Stomach smooth muscle (tissue), 2 donors: ENCODE measurements around the gene TMUB1.

Source experiments
- H3K27ac ChIP-seq: one replicate; pipeline ENCODE4 v1.7.0; 2013; ENCODE audit warnings: mild to moderate bottlenecking, low read length, inconsistent platforms
- H3K27me3 ChIP-seq, 2 donors: one replicate each; pipeline ENCODE4 v1.7.0; 2013; ENCODE audit warnings: low read length in 2 of 2; ENCODE audit not compliant: insufficient read depth in 2 of 2, control insufficient read depth in 1 of 2
- H3K36me3 ChIP-seq, 2 donors: one replicate each; pipeline ENCODE4 v1.7.0; 2013; ENCODE audit warnings: low read length in 2 of 2; ENCODE audit not compliant: control insufficient read depth in 2 of 2, insufficient read depth in 2 of 2
- H3K4me1 ChIP-seq: one replicate; pipeline ENCODE4 v1.7.0; 2013; ENCODE audit warnings: low read length; ENCODE audit not compliant: control insufficient read depth, insufficient read depth
- H3K4me3 ChIP-seq, 2 donors: one replicate each; pipeline ENCODE4 v1.7.0; 2013; ENCODE audit warnings: low read length in 2 of 2
- H3K9ac ChIP-seq, 2 donors: one replicate each; pipeline ENCODE4 v1.7.0; 2013; ENCODE audit warnings: low read length in 2 of 2, mild to moderate bottlenecking in 1 of 2
- H3K9me3 ChIP-seq, 2 donors: one replicate each; pipeline ENCODE4 v1.7.0; 2013; ENCODE audit warnings: low read length in 2 of 2; ENCODE audit not compliant: control insufficient read depth in 2 of 2
- donor health status: healthy.
- donor health status: Pancreatic carcinoma.

Gene TMUB1

DNA sequence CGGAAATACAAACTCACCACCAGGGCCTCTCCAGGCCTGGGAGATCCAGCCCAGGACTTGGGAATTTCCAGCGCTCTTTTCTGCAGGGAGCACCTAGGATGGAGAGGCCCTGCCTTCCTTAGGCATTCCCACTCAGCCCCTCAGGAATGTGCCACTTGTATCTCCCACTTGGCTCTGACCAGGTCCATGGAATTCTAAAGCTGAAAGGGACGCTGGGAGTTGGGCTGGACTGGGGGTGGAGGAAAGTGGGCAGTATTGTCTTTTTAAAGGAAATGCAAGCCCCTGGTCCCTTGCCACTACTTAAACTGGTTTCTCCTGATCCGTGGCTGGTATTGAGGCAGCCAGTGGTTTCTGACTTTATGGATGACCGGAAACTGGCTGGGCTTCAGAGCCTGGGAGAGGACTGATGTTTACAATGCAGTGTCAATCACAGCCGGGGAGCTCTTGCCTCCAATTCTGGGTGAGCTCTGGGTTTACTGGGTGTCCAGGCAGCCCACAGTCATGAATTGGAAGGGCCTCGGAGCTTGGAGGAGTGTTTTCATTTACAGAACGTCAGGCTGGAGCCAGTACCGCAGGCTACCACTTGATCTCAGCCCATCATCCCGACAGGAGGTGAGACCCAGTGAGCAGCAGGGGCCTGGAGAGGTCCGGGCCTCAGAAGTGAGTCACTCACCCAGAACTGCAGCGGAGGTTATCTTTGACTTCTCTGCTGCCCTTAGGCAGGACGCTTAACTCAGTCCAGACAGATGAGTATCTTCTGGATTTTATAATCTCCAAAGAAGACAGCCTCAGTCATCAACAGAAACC lies 30.3 kb upstream of the TMUB1 start:
- H3K9ac ChIP-seq: no peak overlapping the region
- H3K9me3 ChIP-seq: no peaks in the 10 kb centered on the region
- H3K27ac ChIP-seq: no peak overlapping the region
- H3K4me3 ChIP-seq: no peak overlapping the region
- H3K27me3 ChIP-seq: no peaks in the 10 kb centered on the region
- peaks cover 37% of the 10 kb centered on the region for H3K4me1 ChIP-seq
- H3K36me3 ChIP-seq: peaks cover 4 to 6% of the 10 kb centered on the region in 2 donors

DNA sequence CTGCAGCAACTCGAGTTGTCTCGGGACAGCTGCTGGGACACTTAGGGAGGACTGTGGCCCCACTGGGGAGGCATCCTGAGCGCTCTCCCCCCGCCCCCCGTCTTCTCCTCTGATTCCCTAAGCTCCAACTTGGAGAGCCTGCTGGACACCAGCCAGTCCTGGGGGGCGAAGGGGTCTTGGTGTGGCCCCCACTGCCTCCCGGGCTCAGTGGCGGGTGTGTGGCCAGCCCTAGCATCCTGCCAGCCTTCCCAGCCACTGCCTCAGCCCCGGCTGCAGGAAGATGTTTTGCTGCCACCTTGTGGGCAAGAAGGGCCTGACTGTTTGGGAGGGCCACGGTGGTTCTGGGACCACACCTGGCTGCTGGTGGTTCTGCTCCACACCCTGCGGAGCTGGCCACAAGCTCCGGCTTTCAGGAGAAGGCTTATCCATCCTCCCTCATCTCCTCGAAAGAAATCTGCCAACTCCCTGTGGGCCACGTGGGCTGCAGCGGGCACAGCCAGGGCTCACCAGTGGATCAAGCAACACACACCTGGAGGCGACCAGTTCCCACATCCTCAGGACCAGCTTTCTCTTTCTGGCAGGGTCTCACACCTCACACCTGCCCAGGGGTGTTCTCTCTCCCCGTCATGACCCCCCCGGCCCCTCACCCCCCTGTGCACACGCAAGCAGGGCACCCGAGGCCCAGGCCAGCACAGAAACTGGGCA lies 27.8 kb upstream of the TMUB1 start:
- Histone ChIP-seq H3K4me1 (peaks cover 37% of the 10 kb centered on the region), H3K9ac (no peak overlapping the region), H3K36me3 (no peaks in the 10 kb centered on the region), H3K4me3 (peak overlapping the region in 1 of 2 donors; percentile 22), H3K27me3 (no peaks in the 10 kb centered on the region), H3K9me3 (no peaks in the 10 kb centered on the region), H3K27ac (no peak overlapping the region)

DNA sequence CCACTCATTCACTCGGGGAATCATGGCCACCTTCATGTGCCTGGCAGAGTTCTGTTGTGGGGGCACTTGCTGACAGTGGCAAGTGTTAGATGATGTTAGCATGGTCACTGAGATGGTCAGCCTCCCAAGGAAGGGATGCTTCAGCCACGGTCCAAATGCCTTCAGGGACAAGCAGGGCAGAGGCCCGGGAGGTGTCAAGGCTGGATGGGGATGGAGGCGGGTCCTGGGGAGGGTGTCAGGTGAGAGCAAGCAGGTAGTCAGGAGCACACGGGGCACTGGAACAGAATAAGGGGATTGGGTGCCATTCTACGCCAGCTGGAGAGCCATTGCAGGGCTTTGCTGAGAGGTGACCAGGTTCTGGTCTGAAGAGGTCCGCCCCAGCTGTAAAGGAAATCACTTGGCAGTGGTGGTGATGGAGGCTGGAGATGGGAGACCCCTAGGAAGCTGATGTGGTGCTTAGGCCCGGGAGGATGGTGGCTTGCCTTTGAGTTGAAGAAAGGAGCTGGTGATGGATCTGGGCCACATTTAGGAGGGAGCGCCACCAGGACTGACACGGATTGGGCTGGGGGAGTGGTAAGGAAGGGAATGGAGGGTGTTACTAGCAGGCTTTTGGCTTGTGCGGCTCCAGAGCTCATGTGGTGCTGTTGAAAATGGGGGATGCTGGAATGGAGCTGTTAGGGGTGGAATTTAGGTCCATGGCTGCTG lies 27.1 kb upstream of the TMUB1 start:
- no peaks in the 10 kb centered on the region for H3K27me3 ChIP-seq
- H3K4me1 ChIP-seq: peaks cover 31% of the 10 kb centered on the region
- H3K4me3 ChIP-seq: no peak overlapping the region
- no peak overlapping the region for H3K9ac ChIP-seq
- no peaks in the 10 kb centered on the region for H3K36me3 ChIP-seq
- H3K9me3 ChIP-seq: no peaks in the 10 kb centered on the region
- peak overlapping the region; percentile 11 for H3K27ac ChIP-seq

DNA sequence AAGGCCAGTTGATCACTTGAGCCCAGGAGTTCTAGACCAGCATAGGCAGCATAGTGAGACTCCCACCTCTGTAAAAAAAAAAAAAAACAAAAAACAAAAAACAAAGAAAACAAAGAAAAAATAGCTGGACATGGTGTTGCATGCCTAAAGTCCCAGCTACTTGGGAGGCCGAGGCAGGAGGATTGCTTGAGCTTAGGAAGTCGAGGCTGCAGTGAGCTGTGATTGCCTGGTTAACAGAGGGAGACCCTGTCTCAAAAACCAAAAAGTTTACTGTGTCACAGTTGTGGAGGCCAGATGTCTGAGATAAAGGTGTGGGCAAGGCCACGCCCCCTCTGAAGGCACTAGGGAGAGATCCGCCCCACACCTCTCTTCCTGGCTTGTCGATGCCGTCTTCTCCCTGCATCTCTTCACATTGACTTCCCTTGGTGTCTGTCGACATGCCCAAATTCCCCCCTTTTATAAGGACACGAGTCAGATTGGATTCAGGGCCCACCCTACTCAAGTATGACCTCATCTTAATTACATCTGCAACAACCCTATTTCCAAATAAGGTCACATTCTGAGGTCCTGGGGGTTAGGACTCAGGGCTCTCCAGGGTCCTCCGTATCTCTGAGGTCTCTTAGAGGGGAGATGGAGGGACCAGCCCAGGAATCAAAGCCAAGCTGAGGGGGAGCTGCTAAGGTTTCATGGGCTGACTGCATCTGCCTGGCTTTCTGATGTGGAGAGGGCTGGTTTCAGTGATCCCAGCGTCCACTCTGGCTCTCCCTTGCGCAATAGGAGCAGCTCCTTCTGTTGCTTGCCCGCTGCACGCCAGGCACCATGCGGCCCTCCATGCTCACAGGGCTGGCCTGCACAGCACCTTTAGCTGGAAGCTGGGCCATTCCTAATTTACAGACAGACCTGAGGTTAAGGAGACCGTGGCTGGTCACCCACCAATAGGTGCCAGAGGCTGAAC lies 26.1 kb upstream of the TMUB1 start:
- Histone ChIP-seq H3K27me3 (no peaks in the 10 kb centered on the region), H3K27ac (peak overlapping the region; percentile 11), H3K9ac (no peak overlapping the region), H3K4me1 (peaks cover 30% of the 10 kb centered on the region), H3K36me3 (no peaks in the 10 kb centered on the region), H3K9me3 (no peaks in the 10 kb centered on the region), H3K4me3 (no peak overlapping the region)

DNA sequence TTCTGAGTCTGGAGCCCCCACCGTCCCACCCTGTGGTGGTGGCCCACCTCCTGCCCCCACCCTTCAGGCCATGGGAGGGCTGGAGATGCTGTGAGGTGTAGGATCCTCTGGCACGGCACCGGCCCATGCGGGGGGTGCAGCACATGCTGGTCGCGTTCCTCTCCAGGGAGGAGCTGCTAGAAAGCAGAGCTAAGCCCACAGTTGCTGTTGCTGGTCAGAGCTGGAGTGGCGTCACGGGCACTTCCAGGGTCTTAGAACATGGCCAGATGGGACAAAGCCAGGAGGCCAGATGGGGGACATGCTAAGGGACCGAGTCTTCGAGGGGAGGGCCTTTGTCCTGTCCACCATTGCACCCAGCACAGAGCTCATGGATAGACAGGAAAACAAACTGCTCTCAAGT lies 24.6 kb upstream of the TMUB1 start:
- Histone ChIP-seq H3K9me3 (no peaks in the 10 kb centered on the region), H3K4me3 (no peak overlapping the region), H3K9ac (no peak overlapping the region), H3K27ac (no peak overlapping the region), H3K4me1 (peaks cover 23% of the 10 kb centered on the region), H3K27me3 (no peaks in the 10 kb centered on the region), H3K36me3 (no peaks in the 10 kb centered on the region)

DNA sequence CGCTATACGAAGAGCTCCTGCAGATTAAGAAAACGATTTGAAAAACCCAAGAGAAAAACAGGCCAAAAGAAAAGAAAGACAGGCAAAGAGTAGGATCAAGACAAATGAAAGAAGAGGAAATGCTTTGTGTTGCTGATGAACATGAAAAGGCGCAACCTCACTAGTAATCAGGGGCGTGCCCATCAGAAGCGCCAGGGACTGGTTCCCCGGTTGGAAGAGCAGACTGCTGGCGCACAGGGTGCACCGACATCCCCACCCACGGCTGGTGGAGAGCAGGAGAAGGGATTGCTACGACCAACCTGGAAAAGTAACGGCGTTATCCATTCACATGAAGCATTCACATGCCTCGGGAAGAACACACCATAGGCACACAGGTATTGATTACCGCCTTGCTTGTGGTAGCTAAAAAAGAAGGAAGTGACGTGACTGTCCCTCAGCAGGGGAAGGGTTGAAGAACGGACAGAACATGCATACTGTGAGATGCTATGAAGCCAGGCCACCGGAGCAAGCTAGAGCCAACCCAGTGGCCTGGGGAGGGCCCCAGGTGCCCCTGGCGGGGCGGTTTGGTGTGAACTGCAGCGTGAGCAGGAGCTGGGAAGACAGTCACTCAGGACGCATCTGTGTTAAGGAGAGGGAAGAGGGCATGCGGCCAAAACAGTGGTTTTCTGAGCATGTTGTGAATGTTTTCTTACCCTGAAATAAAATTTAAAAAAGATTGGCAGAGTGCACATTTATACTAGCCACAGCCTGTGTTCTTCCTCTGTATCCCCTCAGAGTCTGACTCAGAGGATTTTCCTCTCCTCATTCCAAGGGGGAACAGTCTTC lies 21.3 kb upstream of the TMUB1 start:
- Histone ChIP-seq H3K36me3 (no peaks in the 10 kb centered on the region), H3K9ac (peak overlapping the region in 1 of 2 donors; percentile 13), H3K27me3 (no peaks in the 10 kb centered on the region), H3K4me1 (peaks cover 19% of the 10 kb centered on the region), H3K4me3 (no peak overlapping the region), H3K27ac (no peak overlapping the region), H3K9me3 (no peaks in the 10 kb centered on the region)

DNA sequence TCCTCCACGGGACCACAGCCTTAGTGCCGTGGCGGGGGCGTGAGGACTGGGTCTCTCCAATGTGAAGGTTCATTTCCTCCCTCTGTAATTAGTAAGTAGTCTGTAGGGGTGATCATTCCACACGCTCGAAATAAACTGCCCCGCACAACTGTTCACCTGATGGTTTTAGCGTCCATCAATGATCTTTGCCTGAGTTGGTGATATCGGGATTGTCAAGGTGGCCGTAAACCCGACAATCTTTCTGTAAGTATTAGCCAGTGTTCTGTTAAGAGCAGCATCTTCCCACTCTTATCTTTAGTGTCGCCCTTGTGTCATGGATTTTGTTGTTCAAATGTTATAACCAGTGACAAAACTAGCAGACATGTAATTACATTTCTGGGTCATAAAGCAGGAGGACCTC lies 20.7 kb upstream of the TMUB1 start:
- Histone ChIP-seq H3K4me1 (peaks cover 13% of the 10 kb centered on the region), H3K27ac (no peak overlapping the region), H3K4me3 (no peak overlapping the region), H3K27me3 (no peaks in the 10 kb centered on the region), H3K9ac (peak overlapping the region in 1 of 2 donors; percentile 13), H3K9me3 (no peaks in the 10 kb centered on the region), H3K36me3 (no peaks in the 10 kb centered on the region)

DNA sequence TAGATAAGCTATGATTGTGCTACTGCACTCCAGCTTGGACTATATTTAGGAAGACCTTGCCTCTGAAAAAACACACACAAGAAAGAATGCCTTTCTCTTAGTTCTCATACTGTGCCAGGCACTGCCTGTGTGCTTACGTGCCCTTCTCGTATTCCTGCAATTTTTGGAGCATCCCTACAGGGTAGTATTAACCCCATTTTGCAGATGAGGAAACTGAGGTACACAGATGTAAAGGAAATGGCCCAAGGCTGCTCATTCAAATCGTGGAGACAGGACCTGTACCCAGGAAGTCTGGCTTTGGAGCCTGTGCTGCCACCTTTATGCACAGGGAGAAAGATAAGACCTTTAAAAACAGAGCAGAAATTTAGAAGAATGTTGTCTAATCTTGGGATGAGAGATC lies 19.7 kb upstream of the TMUB1 start:
- H3K4me3 ChIP-seq: no peak overlapping the region
- H3K27ac ChIP-seq: no peak overlapping the region
- H3K4me1 ChIP-seq: peaks cover 13% of the 10 kb centered on the region
- H3K9me3 ChIP-seq: no peaks in the 10 kb centered on the region
- no peaks in the 10 kb centered on the region for H3K36me3 ChIP-seq
- no peak overlapping the region for H3K9ac ChIP-seq
- H3K27me3 ChIP-seq: no peaks in the 10 kb centered on the region

DNA sequence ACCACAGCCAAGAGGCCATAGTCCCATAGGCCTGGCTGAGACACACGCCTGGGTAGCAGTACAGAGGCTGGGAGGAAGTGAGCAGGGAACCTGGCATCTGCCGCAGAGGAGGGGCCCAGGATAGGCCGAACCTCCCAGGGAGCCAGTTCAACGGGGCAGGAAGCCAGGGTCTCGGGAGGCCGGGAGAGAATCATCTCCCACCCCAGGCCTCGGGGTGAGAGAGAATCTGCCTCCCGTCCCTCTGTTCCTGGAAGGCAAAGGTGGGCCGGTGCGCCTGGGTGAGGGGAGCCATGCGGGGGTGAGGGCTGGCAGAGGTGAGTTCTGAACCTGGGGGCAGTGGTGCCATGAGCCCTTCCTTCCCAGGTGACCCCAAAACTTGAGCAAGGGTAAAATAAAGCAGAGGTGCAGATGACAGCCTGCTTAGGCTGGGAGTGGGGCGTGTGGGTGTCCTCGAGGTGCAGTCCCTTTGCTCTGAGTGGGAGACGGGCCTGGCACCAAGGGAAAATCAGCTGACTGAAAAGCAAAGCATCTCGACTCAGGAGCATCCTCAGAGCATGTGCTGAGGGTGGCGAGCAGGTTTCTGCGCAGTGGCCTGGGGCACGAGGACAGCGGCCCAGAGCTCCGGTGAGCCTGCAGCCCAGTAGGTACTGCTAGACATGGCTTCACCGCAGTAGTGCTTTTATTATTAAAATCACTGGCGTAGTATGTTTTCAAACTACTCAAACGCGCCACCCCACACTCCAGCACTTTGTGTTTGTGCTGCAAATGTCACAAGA lies 18.5 kb upstream of the TMUB1 start:
- Histone ChIP-seq H3K9ac (no peak overlapping the region), H3K4me3 (no peak overlapping the region), H3K36me3 (no peaks in the 10 kb centered on the region), H3K27me3 (no peaks in the 10 kb centered on the region), H3K9me3 (no peaks in the 10 kb centered on the region), H3K4me1 (peaks cover 13% of the 10 kb centered on the region), H3K27ac (no peak overlapping the region)
